ENCODE measurements around the gene OR6Q1.

GRCh38 chr11:58028687-58029411 is 1.9 kb upstream of the OR6Q1 start:
- TF ChIP-seq CTCF (IDR thresholded peaks at IDR 0.05) (no peak), ELF1 (IDR thresholded peaks at IDR 0.05) (no peak), EP300 (IDR thresholded peaks at IDR 0.05; ENCODE audit: borderline replicate concordance in 1 of 2, low read depth in 1 of 2, low read length in 1 of 2) (no peak), POLR2AphosphoS5 (IDR thresholded peaks at IDR 0.05; ENCODE audit: low read depth, low read length) (no peak), GABPA (IDR thresholded peaks at IDR 0.05; ENCODE audit: low read depth) (no peak), RAD21 (IDR thresholded peaks at IDR 0.05; ENCODE audit: low read length) (no peak), SIN3A (IDR thresholded peaks at IDR 0.05; ENCODE audit: borderline replicate concordance, low read depth, low read length) (no peak), REST (IDR thresholded peaks at IDR 0.05; ENCODE audit: low read depth, low read length) (no peak), SMC3 (IDR thresholded peaks at IDR 0.05; ENCODE audit: low read depth, low read length) (no peak), CHD2 (IDR thresholded peaks at IDR 0.05; ENCODE audit: low read length, partially characterized antibody) (no peak), JUND (IDR thresholded peaks at IDR 0.05) (no peak), MAX (IDR thresholded peaks at IDR 0.05; ENCODE audit: low read depth) (no peak)
